Activated naive CD8-positive, alpha-beta T cell treated with anti-CD3 and anti-CD28 coated beads, Interleukin-2, amount 50 U/mL, for 24 hours (primary cell): Measurements from ENCODE around the gene CKAP5.

Source experiments
- ATAC-seq: fragments of 150-1000 bp; cut with Tn5 transposase; one replicate; pipeline ENCODE4 v1.10.0; 2021
- DNase-seq: peaks from one replicate; pipeline ENCODE4 v3.0.0; 2021
- H3K27ac Mint-ChIP-seq: one replicate; pipeline ENCODE4 v1.8.0; 2021; ENCODE audit warnings: mild to moderate bottlenecking, mixed read lengths
- H3K27me3 Mint-ChIP-seq: one replicate; pipeline ENCODE4 v1.8.0; 2021; ENCODE audit warnings: mixed read lengths
- H3K36me3 Mint-ChIP-seq: one replicate; pipeline ENCODE4 v1.8.0; 2021; ENCODE audit warnings: low read depth, mixed read lengths
- H3K4me1 Mint-ChIP-seq: one replicate; pipeline ENCODE4 v1.8.0; 2021; ENCODE audit warnings: mixed read lengths
- H3K4me3 Mint-ChIP-seq: one replicate; pipeline ENCODE4 v1.8.0; 2021; ENCODE audit warnings: mild to moderate bottlenecking, moderate library complexity, mixed read lengths
- H3K9me3 Mint-ChIP-seq: one replicate; pipeline ENCODE4 v1.8.0; 2021; ENCODE audit warnings: mixed read lengths

The CKAP5 gene

GRCh38 chr11:46697303-46697702 lies 148.8 kb downstream of the CKAP5 start:
- Mint-ChIP-seq H3K36me3 (peaks cover 15% of the 10 kb centered on the region), H3K27me3 (no peaks in the 10 kb centered on the region), H3K4me3 (no peak overlapping the region), H3K9me3 (no peaks in the 10 kb centered on the region), H3K27ac (no peak overlapping the region), H3K4me1 (peaks cover 47% of the 10 kb centered on the region)
- DNase-seq (no peak), ATAC-seq (no peak)

- H3K36me3 Mint-ChIP-seq, result peaks cover 11% of the 10 kb centered on the region
- ATAC-seq (no peak), DNase-seq (no peak)
- H3K27ac Mint-ChIP-seq, result no peak overlapping the region
- peaks cover 38% of the 10 kb centered on the region for H3K4me1 Mint-ChIP-seq
- H3K9me3 Mint-ChIP-seq, result no peaks in the 10 kb centered on the region
- no peaks in the 10 kb centered on the region for H3K27me3 Mint-ChIP-seq
- no peak overlapping the region for H3K4me3 Mint-ChIP-seq
These were observed 149.9 kb downstream of the CKAP5 start for GRCh38 chr11:46696212-46696558.

GRCh38 chr11:46695345-46696211 lies 150.5 kb downstream of the CKAP5 start:
- Mint-ChIP-seq H3K27me3 (no peaks in the 10 kb centered on the region), H3K27ac (no peak overlapping the region), H3K36me3 (peaks cover 7% of the 10 kb centered on the region), H3K4me3 (no peak overlapping the region), H3K9me3 (no peaks in the 10 kb centered on the region), H3K4me1 (peaks cover 34% of the 10 kb centered on the region)
- ATAC-seq (no peak), DNase-seq (no peak)

- H3K36me3 Mint-ChIP-seq, result peaks cover 5% of the 10 kb centered on the region
These were observed 151.5 kb downstream of the CKAP5 start for GRCh38 chr11:46694607-46695006.

GRCh38 chr11:46694072-46694471 lies 152.0 kb downstream of the CKAP5 start:
- H3K4me1 Mint-ChIP-seq, result peaks cover 22% of the 10 kb centered on the region
- H3K36me3 Mint-ChIP-seq, result peaks cover 6% of the 10 kb centered on the region
- H3K27ac Mint-ChIP-seq, result no peak overlapping the region
- H3K9me3 Mint-ChIP-seq, result no peaks in the 10 kb centered on the region
- H3K27me3 Mint-ChIP-seq, result no peaks in the 10 kb centered on the region
- DNase-seq (no peak), ATAC-seq (no peak)
- H3K4me3 Mint-ChIP-seq, result no peak overlapping the region

More at GRCh38 chr11:46694607-46695006, 151.5 kb downstream of the CKAP5 start:
- Mint-ChIP-seq H3K27ac (no peak overlapping the region), H3K27me3 (no peaks in the 10 kb centered on the region), H3K4me1 (peaks cover 26% of the 10 kb centered on the region), H3K4me3 (no peak overlapping the region), H3K9me3 (no peaks in the 10 kb centered on the region)
- ATAC-seq (no peak), DNase-seq (no peak)

GRCh38 chr11:46693597-46694012 lies 152.5 kb downstream of the CKAP5 start:
- ATAC-seq, result no peak
- peaks cover 8% of the 10 kb centered on the region for H3K36me3 Mint-ChIP-seq
- no peak overlapping the region for H3K4me3 Mint-ChIP-seq
- no peaks in the 10 kb centered on the region for H3K27me3 Mint-ChIP-seq
- H3K27ac Mint-ChIP-seq, result no peak overlapping the region
- DNase-seq, result no peak
- no peaks in the 10 kb centered on the region for H3K9me3 Mint-ChIP-seq
- peaks cover 17% of the 10 kb centered on the region for H3K4me1 Mint-ChIP-seq
